DND-41 (cell line): ENCODE data around the gene DIS3L2.

ENCODE experiments used
- ATAC-seq: fragments of 200-7000 bp; cut with Tn5 transposase; 3 replicates; pipeline ENCODE4 v1.9.1; 2021; ENCODE audit warnings: low read depth; ENCODE audit not compliant: insufficient read depth
- DNase-seq: peaks from one replicate; pipeline ENCODE4 v3.0.0-alpha.2; 2020
- H2AFZ ChIP-seq: 2 replicates; pipeline ENCODE4 v1.6.0; 2012; ENCODE audit warnings: low read depth, low read length
- H3K27ac ChIP-seq: 2 replicates; pipeline ENCODE4 v1.5.1; 2012; ENCODE audit warnings: low read length, inconsistent platforms
- H3K27me3 ChIP-seq: fragments of 200-600 bp; sonication (generic); 2 replicates; pipeline ENCODE4 v1.6.0; 2012; ENCODE audit warnings: low read length, mild to moderate bottlenecking, inconsistent platforms; ENCODE audit not compliant: insufficient read depth, poor library complexity
- H3K36me3 ChIP-seq: 2 replicates; pipeline ENCODE4 v1.5.1; 2012; ENCODE audit warnings: low read length, inconsistent platforms; ENCODE audit not compliant: insufficient read depth
- H3K4me1 ChIP-seq: 2 replicates; pipeline ENCODE4 v1.5.1; 2012; ENCODE audit warnings: mild to moderate bottlenecking, low read length; ENCODE audit not compliant: insufficient read depth
- H3K4me2 ChIP-seq: 2 replicates; pipeline ENCODE4 v1.6.0; 2012; ENCODE audit warnings: mild to moderate bottlenecking, moderate library complexity, low read length, inconsistent platforms; ENCODE audit not compliant: insufficient read depth
- H3K4me3 ChIP-seq, 2 experiments: fragments of 200-600 bp in 1 of 2; shearing (Covaris generic) in 1 of 2; 2 replicates each; pipeline ENCODE4 v1.5.1; 2012 to 2016; ENCODE audit warnings: inconsistent platforms in 2 of 2, low read length in 2 of 2, mild to moderate bottlenecking in 2 of 2, low read depth in 1 of 2, moderate library complexity in 1 of 2
- H3K79me2 ChIP-seq: 2 replicates; pipeline ENCODE4 v1.6.0; 2012; ENCODE audit warnings: low read length, inconsistent platforms; ENCODE audit not compliant: insufficient read depth
- H3K9ac ChIP-seq: 2 replicates; pipeline ENCODE4 v1.6.0; 2012; ENCODE audit warnings: low read depth, mild to moderate bottlenecking, inconsistent platforms, low read length, moderate library complexity
- H3K9me3 ChIP-seq: 2 replicates; pipeline ENCODE4 v1.5.1; 2012; ENCODE audit warnings: low read length, moderate library complexity, mild to moderate bottlenecking, inconsistent platforms; ENCODE audit not compliant: insufficient read depth, severe bottlenecking
- H4K20me1 ChIP-seq: 2 replicates; pipeline ENCODE4 v1.6.0; 2012; ENCODE audit warnings: low read length; ENCODE audit not compliant: insufficient read depth
- CTCF ChIP-seq: IDR thresholded peaks from 2 replicates; pipeline ENCODE4 v1.5.1; 2012; ENCODE audit warnings: borderline replicate concordance, low read length, moderate library complexity, mild to moderate bottlenecking; ENCODE audit not compliant: poor library complexity, severe bottlenecking; ENCODE audit errors: extremely low read depth
- EZH2 ChIP-seq: IDR thresholded peaks from 3 replicates; pipeline ENCODE4 v1.6.1; 2012; ENCODE audit warnings: borderline replicate concordance, low read depth, mild to moderate bottlenecking, moderate library complexity, low read length, inconsistent platforms; ENCODE audit not compliant: severe bottlenecking

DIS3L2 gene

GRCh38 chr2:232094201-232094600 is 132.7 kb downstream of the DIS3L2 start:
- H3K9me3 ChIP-seq, result peaks cover 3% of the 10 kb centered on the region
- no peak for TF ChIP-seq EZH2
- no peak for TF ChIP-seq CTCF
- no peak overlapping the region for H2AFZ ChIP-seq
- no peaks in the 10 kb centered on the region for H3K79me2 ChIP-seq
- no peaks in the 10 kb centered on the region for H4K20me1 ChIP-seq
- H3K27me3 ChIP-seq, result no peaks in the 10 kb centered on the region
- H3K4me3 ChIP-seq, result no peak overlapping the region
- H3K36me3 ChIP-seq, result peaks cover 19% of the 10 kb centered on the region
- H3K9ac ChIP-seq, result no peak overlapping the region
- no peak for DNase-seq
- no peak overlapping the region for H3K4me2 ChIP-seq
- H3K27ac ChIP-seq, result no peak overlapping the region
- ATAC-seq, result no peak
- no peaks in the 10 kb centered on the region; the same call in 1 of the 2 replicates for H3K4me1 ChIP-seq

- Histone ChIP-seq H4K20me1 (no peaks in the 10 kb centered on the region), H2AFZ (no peak overlapping the region), H3K4me3 (no peak overlapping the region), H3K36me3 (peaks cover 13% of the 10 kb centered on the region), H3K27ac (no peak overlapping the region), H3K4me1 (no peaks in the 10 kb centered on the region; the same call in 1 of the 2 replicates), H3K27me3 (no peaks in the 10 kb centered on the region), H3K9me3 (peaks cover 3% of the 10 kb centered on the region), H3K9ac (no peak overlapping the region), H3K4me2 (no peak overlapping the region), H3K79me2 (no peaks in the 10 kb centered on the region)
- DNase-seq (no peak), ATAC-seq (no peak)
- no peak for TF ChIP-seq CTCF
- no peak for TF ChIP-seq EZH2
Measured at GRCh38 chr2:232094883-232095282, 133.4 kb downstream of the DIS3L2 start.

GRCh38 chr2:232097260-232097659 is 135.7 kb downstream of the DIS3L2 start:
- Histone ChIP-seq H4K20me1 (no peaks in the 10 kb centered on the region), H3K79me2 (no peaks in the 10 kb centered on the region), H3K27ac (no peak overlapping the region), H3K4me2 (no peak overlapping the region), H3K4me3 (no peak overlapping the region), H2AFZ (no peak overlapping the region), H3K4me1 (no peaks in the 10 kb centered on the region; the same call in 1 of the 2 replicates), H3K9ac (no peak overlapping the region), H3K9me3 (peaks cover 3% of the 10 kb centered on the region), H3K27me3 (no peaks in the 10 kb centered on the region), H3K36me3 (peaks cover 13% of the 10 kb centered on the region)
- ATAC-seq (peak; percentile 79), DNase-seq (peak; percentile 40)
- no peak for TF ChIP-seq EZH2
- TF ChIP-seq CTCF, result no peak

GRCh38 chr2:232097758-232098157 is 136.2 kb downstream of the DIS3L2 start:
- Histone ChIP-seq H2AFZ (no peak overlapping the region), H3K9me3 (peaks cover 3% of the 10 kb centered on the region), H3K27me3 (no peaks in the 10 kb centered on the region), H3K27ac (no peak overlapping the region), H3K79me2 (no peaks in the 10 kb centered on the region), H3K4me1 (no peaks in the 10 kb centered on the region; the same call in 1 of the 2 replicates), H3K36me3 (peaks cover 13% of the 10 kb centered on the region), H4K20me1 (no peaks in the 10 kb centered on the region), H3K9ac (no peak overlapping the region), H3K4me3 (no peak overlapping the region), H3K4me2 (no peak overlapping the region)
- ATAC-seq, result no peak
- DNase-seq, result no peak
- TF ChIP-seq EZH2, result no peak
